NCI-H2081 (cell line): ENCODE results near the gene CHRND.

Experiments used
- DNase-seq, 2 experiments: peaks; one replicate each; lab custom pipeline; 2025; lab: John Stamatoyannopoulos, UW

The CHRND gene

DNA sequence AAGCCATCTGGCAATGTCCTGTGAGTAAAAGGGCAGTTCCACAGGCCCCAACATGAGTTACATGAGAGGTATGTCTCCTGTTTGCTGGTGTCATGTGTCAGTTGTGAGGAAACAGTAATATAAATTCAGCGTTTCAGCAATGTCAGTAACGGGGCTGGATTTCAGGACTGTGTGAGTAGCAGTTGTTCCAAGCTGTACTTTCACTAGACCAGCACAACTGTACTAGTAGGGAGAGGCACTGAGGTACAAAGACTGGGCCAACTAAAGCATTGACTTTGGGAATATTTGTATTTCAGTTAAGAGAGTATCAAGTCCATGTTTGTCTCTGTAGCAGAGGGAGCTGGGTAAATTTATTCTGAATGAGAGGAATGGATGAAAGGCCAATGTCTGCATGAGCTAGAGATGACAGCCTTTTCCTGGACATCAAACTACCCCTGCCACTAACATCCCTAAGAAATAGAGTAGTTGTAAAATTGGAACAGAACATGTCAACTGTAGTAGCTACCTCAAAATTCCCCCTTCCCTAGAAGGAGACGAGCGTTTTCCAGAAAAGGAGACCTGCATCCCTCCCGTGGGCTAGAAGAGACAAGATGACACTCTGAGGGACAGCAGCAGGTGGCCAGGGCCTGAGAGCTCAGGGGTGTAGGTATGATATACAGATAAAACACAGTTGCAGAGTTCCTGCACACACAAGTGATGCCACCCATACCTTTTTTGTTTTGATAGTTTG lies 48.9 kb downstream of the CHRND start:
- DNase-seq, result no peak

DNA sequence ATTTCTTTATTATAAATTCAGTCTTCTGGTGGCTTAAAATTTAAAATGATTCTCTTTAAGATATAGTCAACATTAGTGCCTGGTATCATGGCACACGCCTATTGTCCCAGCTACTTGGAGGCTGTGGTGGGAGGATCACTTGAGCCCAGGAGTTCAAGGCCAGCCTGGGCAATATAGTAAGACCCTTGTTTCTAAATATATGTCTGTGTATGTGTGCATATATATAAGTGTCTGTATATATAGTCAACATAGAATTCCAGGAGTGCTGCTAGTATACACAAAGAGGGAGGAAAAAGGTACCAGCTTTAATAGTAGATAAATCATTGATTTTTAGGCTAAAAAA lies 49.4 kb downstream of the CHRND start:
- no peak for DNase-seq

DNA sequence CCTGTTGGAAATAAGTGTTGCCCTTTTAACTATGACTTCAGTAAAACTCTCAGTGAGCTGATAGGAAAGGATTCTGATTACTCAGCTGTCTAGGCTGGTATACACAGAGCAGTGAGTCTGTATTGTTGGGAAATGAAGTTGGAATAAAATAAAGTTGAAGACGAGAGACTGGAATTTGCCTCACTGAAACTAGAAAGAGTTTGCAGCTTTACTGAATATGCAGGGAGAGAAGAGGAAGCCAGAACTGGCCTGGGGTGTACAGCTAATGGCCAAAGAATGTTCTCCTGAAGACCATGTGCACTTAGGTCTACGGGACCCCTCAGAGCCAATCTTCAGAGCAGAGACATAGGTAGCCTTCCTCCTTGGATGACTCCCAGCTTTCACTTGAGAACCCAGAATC lies 51.0 kb downstream of the CHRND start:
- no peak for DNase-seq

DNA sequence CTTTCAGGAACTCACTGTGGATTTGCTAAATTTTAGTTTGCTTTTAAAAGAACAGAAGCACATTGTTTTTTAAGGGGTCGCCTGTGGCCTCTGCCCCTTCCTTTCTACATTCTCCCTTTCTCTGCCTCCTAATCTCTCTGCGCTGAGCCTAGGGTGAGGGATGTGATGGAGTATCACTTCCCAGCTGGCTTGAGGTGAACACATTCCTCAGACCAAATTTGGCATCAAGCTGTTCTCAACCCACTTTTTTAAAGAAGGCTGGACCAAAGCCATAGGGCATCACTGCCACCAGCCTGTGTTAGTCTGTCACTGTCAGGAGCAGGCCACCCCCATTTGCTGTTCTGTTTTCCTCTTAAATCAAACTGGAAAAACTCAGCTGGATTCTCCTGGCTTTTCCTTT lies 51.9 kb downstream of the CHRND start:
- no peak for DNase-seq

DNA sequence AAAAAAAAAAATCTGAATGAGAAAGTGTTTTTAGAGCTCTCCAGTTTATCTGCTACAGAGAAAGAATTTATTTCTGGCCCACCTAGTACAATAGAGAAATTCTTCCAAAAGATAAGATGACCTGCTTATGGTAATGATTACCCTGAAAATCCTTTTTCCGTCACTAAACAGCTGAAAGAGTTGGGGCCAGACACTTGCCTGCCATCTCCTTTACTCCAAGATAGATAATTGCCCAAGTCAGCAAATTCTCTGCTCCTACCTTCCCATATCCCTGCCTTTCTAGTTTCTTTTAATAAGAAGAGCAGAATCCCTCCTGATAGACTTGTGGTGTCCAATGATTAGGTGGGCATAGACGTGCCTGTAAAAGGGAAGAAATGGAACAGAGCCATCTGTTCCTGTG lies 52.7 kb downstream of the CHRND start:
- DNase-seq, result no peak

DNA sequence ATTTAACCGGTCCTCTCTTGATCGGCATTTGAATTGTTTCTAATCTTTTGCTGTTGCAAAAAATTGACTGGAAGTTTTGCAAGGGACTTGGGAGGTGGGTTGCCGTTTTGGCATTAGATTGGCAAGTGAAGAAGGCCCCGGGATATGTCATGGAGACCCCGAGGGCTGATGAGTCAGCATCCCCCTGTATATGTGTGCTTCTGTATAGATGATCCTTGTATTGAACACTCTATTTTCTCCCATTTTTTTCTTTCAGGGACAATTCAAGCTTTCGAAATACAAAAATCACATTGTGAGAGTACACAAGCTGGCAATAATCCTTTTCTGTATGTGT lies 54.7 kb downstream of the CHRND start:
- no peak for DNase-seq

DNA sequence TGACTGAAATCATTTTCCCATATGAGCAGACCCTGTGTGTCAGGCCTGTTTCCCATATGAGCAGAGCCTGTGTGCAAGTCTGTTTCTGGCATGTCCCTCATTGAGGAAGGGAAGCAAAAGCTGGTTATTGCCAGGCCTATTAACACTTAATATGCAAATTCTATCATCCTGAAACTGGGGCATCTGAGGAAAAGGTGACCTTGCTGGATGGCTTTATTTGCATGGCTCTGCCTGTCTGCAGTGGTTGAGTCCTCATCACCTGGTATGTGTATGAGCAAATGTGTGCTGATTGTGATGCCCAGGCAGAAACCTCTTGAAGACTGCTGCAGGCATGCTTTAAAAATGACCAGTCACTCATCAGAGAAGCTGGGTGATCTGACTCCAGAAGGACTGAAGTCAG lies 55.8 kb downstream of the CHRND start:
- no peak for DNase-seq

DNA sequence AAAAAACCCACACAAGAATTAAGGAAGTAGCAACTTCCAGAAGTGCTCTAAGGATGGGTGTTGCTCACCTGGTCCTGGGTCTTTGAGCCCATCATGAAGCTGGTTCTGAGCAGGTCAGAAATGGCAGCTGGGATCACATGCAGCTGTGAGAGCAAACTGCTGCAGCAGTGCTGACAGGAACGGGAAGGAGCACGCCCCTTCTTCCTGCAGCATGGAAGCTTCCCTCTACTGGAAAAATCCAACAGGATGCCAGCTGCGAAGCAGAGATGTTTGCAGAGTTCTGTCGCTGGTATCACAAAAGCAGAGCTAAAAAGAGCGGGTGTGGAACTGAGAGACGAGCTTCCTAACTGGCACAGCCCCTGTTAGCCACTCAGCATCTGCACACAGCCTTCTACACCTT lies 58.3 kb downstream of the CHRND start:
- DNase-seq, result peak in 1 of 2 experiments; percentile 40
